ENCODE data around the gene MBD3L2.

DNA sequence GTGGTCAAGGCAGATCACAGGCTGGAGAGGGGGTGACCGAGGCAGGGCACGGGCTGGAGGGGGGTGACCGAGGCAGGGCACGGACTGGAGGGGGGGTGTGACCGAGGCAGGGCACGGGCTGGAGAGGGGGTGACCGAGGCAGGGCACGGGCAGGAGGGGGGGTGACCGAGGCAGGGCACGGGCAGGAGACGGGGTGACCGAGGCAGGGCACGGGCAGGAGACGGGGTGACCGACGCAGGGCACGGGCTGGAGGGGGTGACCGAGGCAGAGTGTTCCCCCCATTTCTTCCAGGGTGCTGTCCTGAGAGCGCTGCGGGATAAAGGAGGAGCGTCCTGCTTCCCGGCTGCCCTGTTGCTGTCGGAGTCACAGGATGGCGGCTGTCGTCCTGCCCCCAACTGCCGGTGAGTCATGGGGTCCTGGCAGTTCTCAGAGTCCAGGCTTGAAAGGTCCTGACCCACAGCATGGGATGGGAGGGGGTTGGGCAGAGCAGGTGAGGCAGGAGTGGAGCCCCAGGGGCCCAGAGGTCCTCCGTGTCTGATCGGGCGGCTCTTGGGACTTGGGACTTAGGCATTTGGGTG is 25.7 kb downstream of the MBD3L2 start:
- no peak for TF ChIP-seq CTCF (IDR thresholded peaks at IDR 0.05)
- no peak for TF ChIP-seq POLR2A (IDR thresholded peaks at IDR 0.05)
